Measurements from ENCODE around the gene USHBP1.
A peak's percentile ranks its signal among the peaks of the same experiment; 100 is the strongest.

USHBP1 gene

GRCh38 chr19:17263712-17264640 is 569 bp downstream of the USHBP1 start:
- no peak for DNase-seq (ENCODE audit: low read depth)

GRCh38 chr19:17262557-17262956 is 2.0 kb downstream of the USHBP1 start:
- no peak for DNase-seq (ENCODE audit: low read depth)

- DNase-seq (ENCODE audit: low read depth) = peak; percentile 88
Observed at GRCh38 chr19:17260842-17261325, 3.7 kb downstream of the USHBP1 start.

GRCh38 chr19:17259934-17260333 is 4.6 kb downstream of the USHBP1 start:
- DNase-seq (ENCODE audit: low read depth) = no peak

GRCh38 chr19:17259118-17259780 is 5.3 kb downstream of the USHBP1 start:
- DNase-seq (ENCODE audit: low read depth) = no peak

GRCh38 chr19:17256130-17256529 is 8.4 kb downstream of the USHBP1 start:
- no peak for DNase-seq (ENCODE audit: low read depth)

- no peak for DNase-seq (ENCODE audit: low read depth)
Observed at GRCh38 chr19:17255150-17255621, 9.4 kb downstream of the USHBP1 start.

- DNase-seq (ENCODE audit: low read depth) = no peak
Observed at GRCh38 chr19:17254636-17255035, 9.9 kb downstream of the USHBP1 start.

GRCh38 chr19:17249887-17250548 is 14.5 kb downstream of the USHBP1 start:
- DNase-seq (ENCODE audit: low read depth) = no peak

- no peak for DNase-seq (ENCODE audit: low read depth)
Observed at GRCh38 chr19:17248011-17248776, 16.4 kb downstream of the USHBP1 start.

GRCh38 chr19:17246681-17247425 is 17.7 kb downstream of the USHBP1 start:
- DNase-seq (ENCODE audit: low read depth) = no peak

GRCh38 chr19:17245535-17245984 is 19.0 kb downstream of the USHBP1 start, which contains the start of gene NR2F6:
NR2F6 (minus strand) TSS chr19:17245919; CDS start chr19:17245220, 699 bp downstream.
- DNase-seq (ENCODE audit: low read depth) = no peak

GRCh38 chr19:17244618-17245534 is 19.7 kb downstream of the USHBP1 start:
- DNase-seq (ENCODE audit: low read depth) = no peak

- no peak for DNase-seq (ENCODE audit: low read depth)
Observed at GRCh38 chr19:17243830-17244617, 20.5 kb downstream of the USHBP1 start.

GRCh38 chr19:17243211-17243829 is 21.2 kb downstream of the USHBP1 start:
- no peak for DNase-seq (ENCODE audit: low read depth)

- DNase-seq (ENCODE audit: low read depth) = no peak
Observed at GRCh38 chr19:17242431-17243208, 21.9 kb downstream of the USHBP1 start.

GRCh38 chr19:17240826-17241399 is 23.6 kb downstream of the USHBP1 start:
- DNase-seq (ENCODE audit: low read depth) = no peak
